ENCODE data around the gene FHL5. TPM values are rescaled to one million over a fixed set of nuclear protein-coding genes. Genes with fewer than 3 reads are reported as not detected.
"Not testable (repeated sequence)": the region's sequence is repeated elsewhere in the genome, so short reads cannot be mapped to it uniquely, and the experiment has no call there.

FHL5 gene, protein sequence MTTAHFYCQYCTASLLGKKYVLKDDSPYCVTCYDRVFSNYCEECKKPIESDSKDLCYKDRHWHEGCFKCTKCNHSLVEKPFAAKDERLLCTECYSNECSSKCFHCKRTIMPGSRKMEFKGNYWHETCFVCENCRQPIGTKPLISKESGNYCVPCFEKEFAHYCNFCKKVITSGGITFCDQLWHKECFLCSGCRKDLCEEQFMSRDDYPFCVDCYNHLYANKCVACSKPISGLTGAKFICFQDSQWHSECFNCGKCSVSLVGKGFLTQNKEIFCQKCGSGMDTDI
- total RNA-seq = not detected

- Mint-ChIP-seq H3K27me3 (peaks cover 16% of the 10 kb centered on the region), H3K4me1 (no peaks in the 10 kb centered on the region), H3K9me3 (peaks cover 2% of the 10 kb centered on the region), H3K27ac (no peak within 1 kb of the TSS), H3K4me3 (no peak within 1 kb of the TSS), H3K36me3 (no peaks in the 10 kb centered on the region)
- ATAC-seq (ENCODE audit: low read depth) (no peak), DNase-seq (no peak)
- POLR2A ChIA-PET = no interaction called here
Observed at GRCh38 chr6:96562886-96563285, at the start of gene FHL5. Gene FHL5, plus strand, starts transcription at chr6:96563128. Its CDS starts 40,486 bp downstream, at chr6:96603614.

DNA sequence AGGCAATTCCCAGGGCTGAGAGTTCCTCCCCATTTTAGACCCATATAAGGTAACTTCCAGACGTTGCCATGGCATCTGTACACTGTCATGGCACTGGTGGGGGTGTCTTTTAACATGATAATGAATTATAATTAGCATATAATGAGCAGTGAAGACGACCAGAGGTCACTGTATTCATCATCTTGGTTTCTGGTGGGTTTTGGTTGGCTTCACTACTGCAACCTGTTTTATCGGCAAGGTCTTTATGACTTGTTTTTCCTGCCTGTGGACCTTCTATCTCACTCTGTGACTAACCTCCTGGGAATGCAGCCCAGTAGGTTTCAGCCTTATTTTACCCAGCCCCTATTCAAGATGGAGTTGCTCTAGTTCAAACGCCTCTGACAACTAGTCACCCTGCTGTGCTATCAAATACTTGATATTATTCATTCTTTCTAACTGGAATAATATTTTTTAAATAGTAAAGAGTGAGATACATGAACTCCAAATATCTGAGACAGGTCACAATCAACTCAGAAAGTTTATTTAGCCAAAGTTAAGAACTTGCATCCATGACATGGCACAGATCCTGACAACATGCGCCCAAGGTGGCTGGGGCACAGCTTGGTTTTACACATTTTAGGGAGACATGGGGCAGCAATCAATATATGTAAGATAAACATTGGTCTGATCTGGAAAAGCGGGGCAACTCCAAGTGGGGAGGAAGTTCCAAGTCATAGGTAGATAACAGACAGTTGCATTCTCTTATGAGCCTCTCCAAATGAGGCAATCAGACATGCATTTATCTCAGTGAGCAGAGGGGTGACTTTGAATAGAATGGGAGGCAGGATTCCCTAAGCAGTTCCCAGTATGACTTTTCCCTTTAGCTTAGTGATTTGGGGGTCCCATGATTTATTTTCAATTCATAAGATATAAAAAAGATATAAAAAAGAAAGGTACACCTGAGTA is 42.5 kb upstream of the FHL5 start:
- Mint-ChIP-seq H3K36me3 (peaks cover 1% of the 10 kb centered on the region), H3K9me3 (no peaks in the 10 kb centered on the region), H3K4me1 (peaks cover 10% of the 10 kb centered on the region), H3K27me3 (no peaks in the 10 kb centered on the region), H3K4me3 (peak overlapping the region; percentile 98), H3K27ac (no peak overlapping the region)
- ATAC-seq (ENCODE audit: low read depth) = no peak
- POLR2A ChIA-PET = interaction anchor here (1.9 kb wide), 1 partner anchor 21 kb away, joined by 8 read pairs; no protein-coding TSS in a partner anchor
- no peak for DNase-seq

- Mint-ChIP-seq H3K4me3 (peak overlapping the region; percentile 98), H3K27me3 (no peaks in the 10 kb centered on the region), H3K27ac (peak overlapping the region; percentile 100), H3K9me3 (no peaks in the 10 kb centered on the region), H3K4me1 (peaks cover 10% of the 10 kb centered on the region), H3K36me3 (peaks cover 6% of the 10 kb centered on the region)
- ATAC-seq (ENCODE audit: low read depth) (no peak), DNase-seq (no peak)
- POLR2A ChIA-PET = interaction anchor here (1.9 kb wide), 1 partner anchor 22 kb away, joined by 8 read pairs; no protein-coding TSS in a partner anchor
Observed at GRCh38 chr6:96521306-96521643, 41.7 kb upstream of the FHL5 start.

GRCh38 chr6:96521644-96522464 is 41.1 kb upstream of the FHL5 start, which contains the start of gene UFL1:
Gene UFL1, plus strand, starts transcription at chr6:96521806. Its CDS starts 68 bp downstream, at chr6:96521874.
- DNase-seq (peak; percentile 94), ATAC-seq (ENCODE audit: low read depth) (peak; percentile 95)
- Mint-ChIP-seq H3K27ac (peak within 1 kb of the TSS; percentile 100), H3K36me3 (peaks cover 10% of the 10 kb centered on the region), H3K4me1 (peaks cover 13% of the 10 kb centered on the region), H3K27me3 (no peaks in the 10 kb centered on the region), H3K9me3 (no peaks in the 10 kb centered on the region), H3K4me3 (peak within 1 kb of the TSS; percentile 98)
- POLR2A ChIA-PET = interaction anchor here (1.0 to 1.9 kb wide), 4 partner anchors 9 to 945 kb away, joined by 3 to 8 read pairs (median 3); no protein-coding TSS in a partner anchor

GRCh38 chr6:96522465-96523009 is 40.4 kb upstream of the FHL5 start:
- peaks cover 15% of the 10 kb centered on the region for H3K36me3 Mint-ChIP-seq
- DNase-seq (no peak), ATAC-seq (ENCODE audit: low read depth) (peak; percentile 30)
- POLR2A ChIA-PET = interaction anchor here (1.0 to 1.9 kb wide), 4 partner anchors 8 to 946 kb away, joined by 3 to 8 read pairs (median 3); no protein-coding TSS in a partner anchor
- H3K4me3 Mint-ChIP-seq = peak overlapping the region; percentile 98
- peak overlapping the region; percentile 100 for H3K27ac Mint-ChIP-seq
- no peaks in the 10 kb centered on the region for H3K9me3 Mint-ChIP-seq
- H3K4me1 Mint-ChIP-seq = peaks cover 15% of the 10 kb centered on the region
- H3K27me3 Mint-ChIP-seq = no peaks in the 10 kb centered on the region

DNA sequence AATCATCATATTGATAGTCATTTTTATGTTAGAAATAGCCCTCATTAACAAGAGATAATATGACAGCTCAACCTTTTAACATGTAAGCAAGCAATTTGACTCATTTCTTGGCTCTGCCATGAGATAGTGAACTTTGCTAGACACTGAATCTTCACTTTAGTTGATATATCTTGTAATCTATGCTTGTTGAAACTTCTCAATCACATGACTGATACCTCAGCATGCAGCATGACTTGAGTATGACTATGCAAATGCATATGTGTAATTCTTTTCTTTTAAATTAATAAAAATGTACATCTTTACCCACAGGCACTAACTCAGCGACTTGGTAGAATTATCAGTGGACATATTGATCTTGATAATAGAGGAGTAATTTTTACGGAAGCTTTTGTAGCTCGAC is 34.7 kb upstream of the FHL5 start:
- Mint-ChIP-seq H3K4me1 (peaks cover 20% of the 10 kb centered on the region), H3K9me3 (no peaks in the 10 kb centered on the region), H3K27ac (no peak overlapping the region), H3K4me3 (no peak overlapping the region), H3K27me3 (no peaks in the 10 kb centered on the region), H3K36me3 (peaks cover 40% of the 10 kb centered on the region)
- POLR2A ChIA-PET = no interaction called here
- DNase-seq (no peak), ATAC-seq (ENCODE audit: low read depth) (no peak)

DNA sequence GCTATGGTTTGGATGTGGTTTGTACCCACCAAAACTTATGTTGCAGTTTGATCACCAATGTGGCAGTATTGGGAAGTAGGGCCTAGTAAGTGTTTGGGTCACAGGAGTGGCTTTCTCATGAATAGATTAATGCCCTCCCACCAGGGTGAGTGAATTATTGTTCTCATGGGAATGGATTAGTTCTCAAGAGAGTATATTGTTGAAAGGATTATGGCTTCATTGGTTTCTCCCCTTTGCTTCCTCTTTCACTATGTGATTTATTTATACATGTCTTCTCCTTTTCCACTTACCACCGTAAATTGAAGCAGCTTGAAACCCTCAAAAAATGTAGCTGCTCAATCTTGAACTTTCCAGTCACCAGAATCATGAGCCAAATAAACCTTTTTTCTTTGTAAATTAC is 30.5 kb upstream of the FHL5 start:
- H3K36me3 Mint-ChIP-seq = peaks cover 28% of the 10 kb centered on the region
- POLR2A ChIA-PET = no interaction called here
- H3K4me3 Mint-ChIP-seq = no peak overlapping the region

GRCh38 chr6:96537726-96538125 is 25.2 kb upstream of the FHL5 start:
- Mint-ChIP-seq H3K9me3 (no peaks in the 10 kb centered on the region), H3K36me3 (peaks cover 13% of the 10 kb centered on the region), H3K27ac (no peak overlapping the region), H3K27me3 (no peaks in the 10 kb centered on the region), H3K4me1 (no peaks in the 10 kb centered on the region), H3K4me3 (no peak overlapping the region)
- POLR2A ChIA-PET = no interaction called here
- ATAC-seq (ENCODE audit: low read depth) (no peak), DNase-seq (no peak)

More for the DNA sequence above, 30.5 kb upstream of the FHL5 start:
- H3K27ac Mint-ChIP-seq = no peak overlapping the region
- no peaks in the 10 kb centered on the region for H3K9me3 Mint-ChIP-seq
- H3K4me1 Mint-ChIP-seq = peaks cover 13% of the 10 kb centered on the region
- no peaks in the 10 kb centered on the region for H3K27me3 Mint-ChIP-seq
- no peak for ATAC-seq (ENCODE audit: low read depth)
- DNase-seq = no peak

- no peak overlapping the region for H3K4me3 Mint-ChIP-seq
- H3K9me3 Mint-ChIP-seq = no peaks in the 10 kb centered on the region
- H3K27ac Mint-ChIP-seq = no peak overlapping the region
- ATAC-seq (ENCODE audit: low read depth) (no peak), DNase-seq (no peak)
- POLR2A ChIA-PET = no interaction called here
- no peaks in the 10 kb centered on the region for H3K27me3 Mint-ChIP-seq
- H3K36me3 Mint-ChIP-seq = peaks cover 31% of the 10 kb centered on the region
- no peaks in the 10 kb centered on the region for H3K4me1 Mint-ChIP-seq
Observed at GRCh38 chr6:96542702-96543101, 20.2 kb upstream of the FHL5 start.

DNA sequence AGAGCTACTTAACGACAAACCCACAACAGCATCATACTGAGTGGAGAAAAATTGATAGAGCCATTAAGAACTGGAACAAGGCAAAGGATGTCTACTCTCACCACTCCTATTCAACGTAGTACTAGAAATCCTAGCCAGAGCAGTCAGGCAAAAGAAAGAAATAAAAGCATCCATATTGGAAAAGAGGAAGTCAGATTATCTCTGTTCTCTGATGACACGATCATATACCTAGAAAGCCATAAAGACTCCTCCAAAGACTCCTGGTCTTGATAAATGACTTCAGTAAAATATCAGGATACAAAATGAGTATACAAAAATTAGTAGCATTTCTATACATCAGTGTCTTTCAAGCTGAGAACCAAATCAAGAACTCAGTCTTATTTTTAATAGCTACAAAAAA is 17.0 kb upstream of the FHL5 start:
- no peak overlapping the region for H3K4me3 Mint-ChIP-seq
- POLR2A ChIA-PET = no interaction called here
- H3K27me3 Mint-ChIP-seq = no peaks in the 10 kb centered on the region
- ATAC-seq (ENCODE audit: low read depth) = no peak
- H3K36me3 Mint-ChIP-seq = peaks cover 37% of the 10 kb centered on the region
- no peak overlapping the region for H3K27ac Mint-ChIP-seq
- H3K9me3 Mint-ChIP-seq = no peaks in the 10 kb centered on the region
- H3K4me1 Mint-ChIP-seq = peaks cover 3% of the 10 kb centered on the region
- DNase-seq = no peak

DNA sequence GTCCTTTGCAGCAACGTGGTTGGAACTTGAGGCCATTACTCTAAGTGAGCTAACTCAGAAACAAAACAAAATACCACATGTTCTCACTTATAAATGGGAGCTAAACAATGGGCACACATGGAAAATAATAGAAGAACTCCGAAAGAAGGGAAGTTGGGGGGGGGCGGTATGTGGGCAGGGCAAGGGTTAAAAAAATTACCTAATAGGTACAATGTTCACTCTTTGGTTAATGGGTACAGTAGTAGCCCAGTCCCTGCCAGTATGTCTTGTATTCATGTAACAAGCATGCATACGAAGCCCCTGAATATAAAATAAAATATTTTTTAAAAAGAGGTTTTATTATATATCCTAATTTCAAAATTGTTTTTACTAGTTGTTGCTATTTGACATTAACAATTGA is 15.3 kb upstream of the FHL5 start:
- no peak overlapping the region for H3K4me3 Mint-ChIP-seq
- ATAC-seq (ENCODE audit: low read depth) (no peak), DNase-seq (no peak)
- H3K36me3 Mint-ChIP-seq = peaks cover 38% of the 10 kb centered on the region
- no peaks in the 10 kb centered on the region for H3K9me3 Mint-ChIP-seq
- POLR2A ChIA-PET = no interaction called here
- H3K4me1 Mint-ChIP-seq = peaks cover 3% of the 10 kb centered on the region
- no peaks in the 10 kb centered on the region for H3K27me3 Mint-ChIP-seq
- no peak overlapping the region for H3K27ac Mint-ChIP-seq

DNA sequence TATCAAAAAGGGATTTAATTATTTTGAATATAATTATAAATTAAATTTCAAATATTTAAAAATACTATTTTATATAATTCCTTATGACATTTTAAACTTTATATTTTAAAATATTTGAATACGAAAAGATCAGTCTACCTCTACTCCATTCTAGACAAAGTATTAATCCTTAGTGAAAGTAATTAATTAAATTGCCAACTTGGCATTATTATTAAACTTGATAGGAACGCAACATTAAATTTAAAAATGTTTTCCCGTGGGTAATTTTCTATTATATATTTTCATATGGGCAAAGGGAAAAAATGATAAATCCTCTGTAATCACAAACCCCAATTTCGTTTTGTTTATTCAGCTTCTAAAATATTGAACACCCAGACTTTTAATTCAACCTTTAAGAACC is 8.4 kb upstream of the FHL5 start:
- H3K4me1 Mint-ChIP-seq = peaks cover 3% of the 10 kb centered on the region
- POLR2A ChIA-PET = no interaction called here

GRCh38 chr6:96559740-96560139 is 3.2 kb upstream of the FHL5 start:
- H3K4me3 Mint-ChIP-seq; H3K9me3 Mint-ChIP-seq; POLR2A ChIA-PET; ATAC-seq (ENCODE audit: low read depth); H3K4me1 Mint-ChIP-seq; DNase-seq; H3K27ac Mint-ChIP-seq: not testable (repeated sequence)
- Mint-ChIP-seq H3K36me3 (peaks cover 15% of the 10 kb centered on the region), H3K27me3 (peaks cover 11% of the 10 kb centered on the region)

More for the DNA sequence above, 8.4 kb upstream of the FHL5 start:
- peaks cover 38% of the 10 kb centered on the region for H3K36me3 Mint-ChIP-seq
- no peak overlapping the region for H3K4me3 Mint-ChIP-seq
- ATAC-seq (ENCODE audit: low read depth) (no peak), DNase-seq (no peak)
- H3K27ac Mint-ChIP-seq = no peak overlapping the region
- peaks cover 2% of the 10 kb centered on the region for H3K9me3 Mint-ChIP-seq
- peaks cover 3% of the 10 kb centered on the region for H3K27me3 Mint-ChIP-seq
